Muscle of leg (tissue), 11 donors: ENCODE data around the gene NADK. TPM values are rescaled to one million over a fixed set of nuclear protein-coding genes. Genes with fewer than 3 reads are reported as not detected.

Experiments used
- DNase-seq: peaks from one replicate; pipeline ENCODE4 v3.0.0; 2013
- H3K27ac ChIP-seq: one replicate; pipeline ENCODE4 v1.5.1; 2013; ENCODE audit warnings: mild to moderate bottlenecking, low read length, control low read depth
- H3K27me3 ChIP-seq: one replicate; pipeline ENCODE4 v1.6.1; 2013; ENCODE audit warnings: low read length; ENCODE audit not compliant: control insufficient read depth, insufficient read depth
- H3K36me3 ChIP-seq: one replicate; pipeline ENCODE4 v1.6.1; 2013; ENCODE audit warnings: low read length; ENCODE audit not compliant: control insufficient read depth, insufficient read depth
- H3K4me1 ChIP-seq: one replicate; pipeline ENCODE4 v1.6.1; 2013; ENCODE audit warnings: low read length; ENCODE audit not compliant: control insufficient read depth, insufficient read depth
- H3K4me3 ChIP-seq: one replicate; pipeline ENCODE4 v1.5.1; 2013; ENCODE audit warnings: low read length, control low read depth
- H3K9me3 ChIP-seq: replicated peaks from 2 replicates; pipeline ENCODE4 v1.6.1; 2013; ENCODE audit warnings: low read depth, low read length; ENCODE audit not compliant: control insufficient read depth
- WGBS: methylation state at CpG from one replicate; pipeline ENCODE4 v1.1.5; 2013; ENCODE audit warnings: missing lambda C conversion rate; ENCODE audit not compliant: insufficient coverage; 5-methylcytosine and 5-hydroxymethylcytosine counted together
- polyA plus RNA-seq, 8 donors: library from polyadenylated mRNA; unstranded; fragments of 120-200 nt; gene quantifications; one replicate each; pipeline versions ENCODE4 v1.2.1 to v1.2.3, GENCODE V29; 2013; ENCODE audit warnings: inconsistent platforms in 1 of 8, low replicate concordance in 1 of 8; ENCODE audit not compliant: insufficient read length in 8 of 8, insufficient read depth in 1 of 8
- total RNA-seq: library from RNA; stranded (reverse); fragments of 120-200 nt; gene quantifications from one replicate; pipeline ENCODE4 v1.2.4, GENCODE V29; 2013

Gene NADK
- total and polyA plus RNA-seq, 9 donors, result 18.2 to 40.1 (median 31.6) TPM

- 53% methylated on average over 3 of the region's 7 CpGs for WGBS
- Histone ChIP-seq H3K27me3 (no peaks in the 10 kb centered on the region), H3K4me1 (peaks cover 4% of the 10 kb centered on the region), H3K9me3 (no peaks in the 10 kb centered on the region), H3K36me3 (peaks cover 82% of the 10 kb centered on the region), H3K27ac (no peak overlapping the region), H3K4me3 (no peak overlapping the region)
- peak; percentile 38 for DNase-seq
These were observed 9.9 kb upstream of the NADK start for GRCh38 chr1:1788136-1788535.

DNA sequence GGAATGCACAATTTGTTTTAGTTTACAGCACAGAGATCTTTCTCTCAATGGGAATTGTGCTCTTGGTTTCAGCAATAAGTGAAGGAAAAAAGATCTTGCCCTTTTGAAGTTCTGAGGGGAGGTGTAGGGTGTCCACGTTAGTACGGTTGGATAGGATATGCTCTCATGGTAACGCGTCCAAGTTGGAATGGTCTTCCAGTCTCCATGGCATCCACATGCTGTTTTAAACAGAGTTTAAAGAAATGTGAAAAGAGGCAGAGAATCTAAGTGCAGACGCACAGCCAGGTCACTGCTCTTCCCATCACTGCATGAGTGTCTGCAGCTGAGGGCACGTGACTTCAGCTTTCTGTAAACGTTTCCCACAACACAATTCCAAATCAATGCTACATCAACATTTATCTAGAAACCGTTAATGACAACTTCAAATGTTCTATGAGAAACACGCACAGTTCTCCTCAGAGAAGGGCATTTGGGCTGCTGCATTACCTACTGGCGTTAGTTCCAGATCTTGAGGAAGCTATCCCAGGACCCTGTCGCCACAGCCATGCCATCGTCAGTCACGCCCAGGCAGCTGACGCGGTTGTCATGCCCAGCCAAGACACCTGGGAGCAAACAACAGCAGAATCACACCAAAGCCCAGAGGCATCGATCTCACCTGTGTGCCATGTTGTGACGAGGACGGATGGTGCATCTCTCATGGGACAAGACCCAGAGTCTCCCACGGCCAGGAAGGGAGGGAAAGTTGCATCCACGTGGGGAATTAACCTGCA, 8.8 kb upstream of the NADK start:
- Histone ChIP-seq H3K27me3 (no peaks in the 10 kb centered on the region), H3K9me3 (no peaks in the 10 kb centered on the region), H3K36me3 (peaks cover 73% of the 10 kb centered on the region), H3K4me3 (no peak overlapping the region), H3K4me1 (peaks cover 15% of the 10 kb centered on the region), H3K27ac (no peak overlapping the region)
- 79% methylated on average over 17 of the region's 20 CpGs for WGBS
- DNase-seq, result peak; percentile 70

- peaks cover 23% of the 10 kb centered on the region for H3K4me1 ChIP-seq
- H3K27me3 ChIP-seq, result no peaks in the 10 kb centered on the region
- H3K36me3 ChIP-seq, result peaks cover 63% of the 10 kb centered on the region
- H3K4me3 ChIP-seq, result no peak overlapping the region
- WGBS, result no CpG with 5 or more reads among the region's 10 CpGs
- no peaks in the 10 kb centered on the region for H3K9me3 ChIP-seq
- H3K27ac ChIP-seq, result no peak overlapping the region
- no peak for DNase-seq
These were observed 7.4 kb upstream of the NADK start for GRCh38 chr1:1785666-1786065.

GRCh38 chr1:1784933-1785332, 6.7 kb upstream of the NADK start:
- WGBS, result 81% methylated on average over 9 of the region's 13 CpGs
- Histone ChIP-seq H3K27ac (no peak overlapping the region), H3K4me3 (no peak overlapping the region), H3K36me3 (peaks cover 55% of the 10 kb centered on the region), H3K9me3 (no peaks in the 10 kb centered on the region), H3K27me3 (no peaks in the 10 kb centered on the region), H3K4me1 (peaks cover 26% of the 10 kb centered on the region)
- DNase-seq, result no peak

DNA sequence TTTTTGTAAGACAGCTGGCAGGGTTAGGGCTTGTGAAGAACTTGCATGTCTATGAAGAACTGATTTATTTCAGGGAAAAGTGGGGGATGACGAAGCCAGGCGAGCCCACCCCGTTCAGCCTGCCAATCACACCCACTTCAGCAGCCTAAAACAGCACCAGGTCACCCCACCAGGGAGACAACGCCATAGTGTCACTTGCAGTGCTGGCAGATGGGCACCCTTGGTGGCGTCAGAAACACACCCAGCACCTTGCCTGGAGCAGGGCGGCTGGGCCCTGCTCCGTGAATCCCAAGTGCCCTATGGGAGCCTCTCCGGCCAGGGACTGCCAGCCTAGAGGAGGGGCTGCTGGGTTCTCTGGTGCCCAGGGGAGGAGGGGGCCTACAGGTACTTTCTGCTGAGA, 5.0 kb upstream of the NADK start:
- WGBS, result 67% methylated on average over 4 of the region's 8 CpGs
- Histone ChIP-seq H3K36me3 (peaks cover 39% of the 10 kb centered on the region), H3K4me3 (no peak overlapping the region), H3K27ac (no peak overlapping the region), H3K9me3 (no peaks in the 10 kb centered on the region), H3K4me1 (peaks cover 33% of the 10 kb centered on the region), H3K27me3 (no peaks in the 10 kb centered on the region)
- DNase-seq, result no peak

- WGBS, result 3% methylated on average over 33 of the region's 36 CpGs
- H3K4me3 ChIP-seq, result peak overlapping the region; percentile 13
- H3K27me3 ChIP-seq, result no peaks in the 10 kb centered on the region
- peak; percentile 70 for DNase-seq
- H3K4me1 ChIP-seq, result peaks cover 34% of the 10 kb centered on the region
- H3K27ac ChIP-seq, result peak overlapping the region; percentile 20
- H3K36me3 ChIP-seq, result peaks cover 32% of the 10 kb centered on the region
- no peaks in the 10 kb centered on the region for H3K9me3 ChIP-seq
These were observed 4.3 kb upstream of the NADK start for GRCh38 chr1:1782399-1783221.

GRCh38 chr1:1781526-1781903, 3.2 kb upstream of the NADK start:
- WGBS, result 60% methylated on average over 6 of the region's 7 CpGs
- Histone ChIP-seq H3K27ac (no peak overlapping the region), H3K4me1 (peaks cover 43% of the 10 kb centered on the region), H3K9me3 (no peaks in the 10 kb centered on the region), H3K36me3 (peaks cover 21% of the 10 kb centered on the region), H3K4me3 (no peak overlapping the region), H3K27me3 (no peaks in the 10 kb centered on the region)
- DNase-seq, result no peak

GRCh38 chr1:1780598-1781525, 2.6 kb upstream of the NADK start:
- Histone ChIP-seq H3K4me1 (peaks cover 45% of the 10 kb centered on the region), H3K36me3 (peaks cover 17% of the 10 kb centered on the region), H3K9me3 (no peaks in the 10 kb centered on the region), H3K4me3 (no peak overlapping the region), H3K27me3 (no peaks in the 10 kb centered on the region), H3K27ac (peak overlapping the region; percentile 21)
- WGBS, result 65% methylated on average over 5 of the region's 7 CpGs
- DNase-seq, result no peak

GRCh38 chr1:1779691-1780597, 1.7 kb upstream of the NADK start:
- Histone ChIP-seq H3K4me1 (peaks cover 46% of the 10 kb centered on the region), H3K27me3 (no peaks in the 10 kb centered on the region), H3K27ac (peak overlapping the region; percentile 40), H3K36me3 (peaks cover 11% of the 10 kb centered on the region), H3K4me3 (no peak overlapping the region), H3K9me3 (no peaks in the 10 kb centered on the region)
- peak; percentile 58 for DNase-seq
- WGBS, result 40% methylated on average over 12 of the region's 19 CpGs
